SU-DHL-6 (cell line): ENCODE measurements around the gene USP10.

Experiments used
- H2AFZ ChIP-seq: fragments of 200-600 bp; sonication (generic); 2 replicates; pipeline ENCODE4 v1.6.1; 2014; ENCODE audit warnings: low read depth, mild to moderate bottlenecking, moderate library complexity, mixed read lengths, antibody characterized with exemption, low read length; ENCODE audit not compliant: severe bottlenecking
- H3F3A ChIP-seq: fragments of 200-600 bp; shearing (Covaris generic); 2 replicates; pipeline ENCODE4 v1.6.0; 2016; ENCODE audit warnings: antibody characterized with exemption, mild to moderate bottlenecking; ENCODE audit not compliant: insufficient read depth
- H3K27ac ChIP-seq: fragments of 200-600 bp; sonication (generic); 2 replicates; pipeline ENCODE4 v1.5.1; 2016; ENCODE audit warnings: low read depth, mild to moderate bottlenecking, low read length, moderate library complexity, mixed read lengths
- H3K27me3 ChIP-seq: fragments of 200-600 bp; sonication (generic), shearing (Covaris generic); 2 replicates; pipeline ENCODE4 v1.6.0; 2014; ENCODE audit warnings: mild to moderate bottlenecking, low read length
- H3K36me3 ChIP-seq: fragments of 200-600 bp; sonication (generic); 2 replicates; pipeline ENCODE4 v1.6.1; 2014; ENCODE audit warnings: mild to moderate bottlenecking, low read length, mixed read lengths
- H3K4me2 ChIP-seq: fragments of 300-600, 200-600 bp; shearing (Covaris generic), sonication (generic); 2 replicates; pipeline ENCODE4 v1.6.0; 2014; ENCODE audit warnings: low read length, low read depth, mild to moderate bottlenecking; ENCODE audit not compliant: poor library complexity, severe bottlenecking
- H3K4me3 ChIP-seq: fragments of 200-600 bp; sonication (generic); 2 replicates; pipeline ENCODE4 v1.5.1; 2014; ENCODE audit warnings: antibody characterized with exemption, low read length, mild to moderate bottlenecking, mixed read lengths; ENCODE audit not compliant: insufficient read depth, poor library complexity, severe bottlenecking
- H3K79me2 ChIP-seq: fragments of 200-600 bp; sonication (generic); 2 replicates; pipeline ENCODE4 v1.6.1; 2014; ENCODE audit warnings: mild to moderate bottlenecking, low read length, moderate library complexity; ENCODE audit not compliant: insufficient read depth
- H3K9ac ChIP-seq: fragments of 200-600 bp; sonication (generic); 2 replicates; pipeline ENCODE4 v1.7.0; 2014; ENCODE audit warnings: mild to moderate bottlenecking, low read length
- H3K9me2 ChIP-seq: fragments of 200-600 bp; sonication (generic); replicated peaks from 2 replicates; pipeline ENCODE4 v1.6.1; 2014; ENCODE audit warnings: low read length; ENCODE audit not compliant: insufficient read depth
- H3K9me3 ChIP-seq: fragments of 200-600 bp; sonication (generic); 2 replicates; pipeline ENCODE4 v1.6.1; 2014; ENCODE audit warnings: low read length, mixed read lengths; ENCODE audit not compliant: insufficient read depth
- H4K20me1 ChIP-seq: fragments of 200-600 bp; sonication (generic); 2 replicates; pipeline ENCODE4 v1.6.1; 2014; ENCODE audit warnings: low read depth, mild to moderate bottlenecking, antibody characterized with exemption, low read length, moderate library complexity, mixed read lengths
- EZH2phosphoT487 ChIP-seq: fragments of 200-600 bp; sonication (generic), shearing (Covaris generic); conservative IDR thresholded peaks from 2 replicates; pipeline ENCODE4 v1.6.1; 2018; ENCODE audit warnings: mild to moderate bottlenecking, antibody characterized with exemption, low read length, moderate library complexity, mixed read lengths
- TF ChIP-seq, protein P1 (sequence below): fragments of 200-600 bp; sonication (generic); IDR thresholded peaks from one replicate; pipeline ENCODE4 v1.5.1; 2017; ENCODE audit warnings: antibody characterized with exemption, mild to moderate bottlenecking, low read length, moderate library complexity; ENCODE audit not compliant: insufficient read depth, poor library complexity, severe bottlenecking

The USP10 gene

DNA sequence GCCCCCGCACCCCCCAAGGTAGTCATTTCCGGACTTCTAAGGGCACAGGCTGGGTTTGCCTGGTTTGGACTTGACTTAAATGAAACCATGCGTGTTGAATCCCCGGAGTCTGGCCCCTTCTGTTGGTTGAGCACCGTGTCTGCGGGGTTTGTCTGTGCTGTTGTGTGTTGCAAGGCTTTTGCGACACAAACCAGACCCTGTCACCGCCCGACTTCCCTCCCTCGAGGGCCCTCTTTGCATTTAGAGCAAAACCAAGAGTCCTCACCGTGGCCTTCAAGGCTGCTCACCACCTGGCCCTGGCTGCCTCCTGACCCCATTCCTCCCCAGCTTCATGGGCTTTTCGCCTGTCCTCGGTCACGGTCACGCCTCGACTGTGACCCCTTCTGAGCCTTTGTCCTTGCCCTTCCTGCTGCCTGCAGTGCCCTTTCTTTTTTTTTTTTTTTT is 127.4 kb downstream of the USP10 start:
- no peak overlapping the region for H3K27ac ChIP-seq
- H3K9ac ChIP-seq: no peak overlapping the region

DNA sequence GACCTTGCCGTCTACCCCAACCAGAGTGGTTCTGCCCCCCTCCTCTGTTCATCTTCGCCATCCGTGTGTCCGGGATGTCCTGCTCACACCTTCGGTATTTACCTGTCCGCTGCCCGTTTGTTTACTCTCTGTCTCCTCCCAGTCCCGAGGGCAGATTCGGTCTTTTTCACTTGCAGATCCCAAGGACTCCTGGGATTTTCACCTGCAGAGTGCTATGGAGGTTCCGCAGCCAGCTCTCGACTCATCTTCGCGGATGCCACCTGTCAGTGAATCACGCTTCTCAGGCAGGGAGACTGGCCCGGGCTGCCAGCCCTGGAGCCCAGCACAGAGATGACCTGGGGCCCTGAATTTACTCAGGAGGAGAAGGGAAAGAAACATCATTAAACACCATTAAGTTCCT is 128.1 kb downstream of the USP10 start:
- TF ChIP-seq, protein P1, sequence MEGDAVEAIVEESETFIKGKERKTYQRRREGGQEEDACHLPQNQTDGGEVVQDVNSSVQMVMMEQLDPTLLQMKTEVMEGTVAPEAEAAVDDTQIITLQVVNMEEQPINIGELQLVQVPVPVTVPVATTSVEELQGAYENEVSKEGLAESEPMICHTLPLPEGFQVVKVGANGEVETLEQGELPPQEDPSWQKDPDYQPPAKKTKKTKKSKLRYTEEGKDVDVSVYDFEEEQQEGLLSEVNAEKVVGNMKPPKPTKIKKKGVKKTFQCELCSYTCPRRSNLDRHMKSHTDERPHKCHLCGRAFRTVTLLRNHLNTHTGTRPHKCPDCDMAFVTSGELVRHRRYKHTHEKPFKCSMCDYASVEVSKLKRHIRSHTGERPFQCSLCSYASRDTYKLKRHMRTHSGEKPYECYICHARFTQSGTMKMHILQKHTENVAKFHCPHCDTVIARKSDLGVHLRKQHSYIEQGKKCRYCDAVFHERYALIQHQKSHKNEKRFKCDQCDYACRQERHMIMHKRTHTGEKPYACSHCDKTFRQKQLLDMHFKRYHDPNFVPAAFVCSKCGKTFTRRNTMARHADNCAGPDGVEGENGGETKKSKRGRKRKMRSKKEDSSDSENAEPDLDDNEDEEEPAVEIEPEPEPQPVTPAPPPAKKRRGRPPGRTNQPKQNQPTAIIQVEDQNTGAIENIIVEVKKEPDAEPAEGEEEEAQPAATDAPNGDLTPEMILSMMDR: no peak
- no peak for TF ChIP-seq EZH2phosphoT487
- Histone ChIP-seq H2AFZ (no peak overlapping the region), H3K27ac (no peak overlapping the region), H3K27me3 (no peaks in the 10 kb centered on the region), H3K36me3 (no peaks in the 10 kb centered on the region), H3K9me2 (no peaks in the 10 kb centered on the region), H4K20me1 (no peaks in the 10 kb centered on the region), H3K4me3 (no peak overlapping the region), H3K4me2 (no peak overlapping the region), H3K79me2 (no peaks in the 10 kb centered on the region), H3F3A (no peaks in the 10 kb centered on the region), H3K9me3 (no peaks in the 10 kb centered on the region), H3K9ac (no peak overlapping the region)

More for the DNA sequence above, 127.4 kb downstream of the USP10 start:
- no peak overlapping the region for H2AFZ ChIP-seq
- TF ChIP-seq, protein P1: no peak
- no peak for TF ChIP-seq EZH2phosphoT487
- H3K9me2 ChIP-seq: no peaks in the 10 kb centered on the region
- no peaks in the 10 kb centered on the region for H3K9me3 ChIP-seq
- H3K79me2 ChIP-seq: no peaks in the 10 kb centered on the region
- H4K20me1 ChIP-seq: no peaks in the 10 kb centered on the region
- no peak overlapping the region for H3K4me3 ChIP-seq
- no peaks in the 10 kb centered on the region for H3K36me3 ChIP-seq
- H3K27me3 ChIP-seq: no peaks in the 10 kb centered on the region
- H3K4me2 ChIP-seq: no peak overlapping the region
- no peaks in the 10 kb centered on the region for H3F3A ChIP-seq

DNA sequence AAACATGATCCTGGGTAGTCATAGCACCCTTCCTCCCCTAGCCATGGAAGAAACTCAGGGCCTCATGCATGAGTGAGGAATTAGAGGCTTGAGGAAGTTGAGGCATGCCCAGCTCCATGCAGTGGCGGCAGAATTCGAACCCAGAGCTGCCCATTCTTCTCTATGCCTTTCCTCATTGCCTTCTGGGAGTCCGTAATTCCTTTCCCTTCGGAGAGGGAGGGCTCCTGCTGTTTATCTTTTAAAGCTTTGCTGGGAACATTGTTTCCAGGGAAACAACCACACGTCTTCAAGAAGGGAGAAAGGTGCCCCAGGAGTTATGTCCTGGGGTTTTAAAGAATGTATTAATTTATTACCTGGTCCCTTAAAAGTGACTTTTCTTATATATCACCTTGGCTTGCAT is 128.5 kb downstream of the USP10 start:
- TF ChIP-seq, protein P1: no peak
- TF ChIP-seq EZH2phosphoT487: no peak
- Histone ChIP-seq H3K4me2 (no peak overlapping the region), H3F3A (no peaks in the 10 kb centered on the region), H3K9ac (no peak overlapping the region), H3K9me3 (no peaks in the 10 kb centered on the region), H3K36me3 (no peaks in the 10 kb centered on the region), H3K27ac (no peak overlapping the region), H3K9me2 (no peaks in the 10 kb centered on the region), H3K4me3 (no peak overlapping the region), H3K79me2 (no peaks in the 10 kb centered on the region), H4K20me1 (no peaks in the 10 kb centered on the region), H2AFZ (no peak overlapping the region), H3K27me3 (no peaks in the 10 kb centered on the region)
